HepG2 (cell line): ENCODE results near the gene PRKCZ. TPM values are rescaled to one million over a fixed set of nuclear protein-coding genes. Genes with fewer than 3 reads are reported as not detected.

Experiments
- ARNTL ChIP-seq: sonication (generic); formaldehyde crosslinking; IDR thresholded peaks from 2 replicates; pipeline ENCODE4 v1.4.0; 2020; ENCODE audit warnings: mild to moderate bottlenecking, missing genetic modification reagents
- ATF7-NPFF ChIP-seq: sonication (generic); formaldehyde crosslinking; IDR thresholded peaks from 2 replicates; pipeline ENCODE4 v1.8.1; 2023; ENCODE audit warnings: mild to moderate bottlenecking, low read depth, missing genetic modification reagents, moderate library complexity
- GATA4 ChIP-seq: sonication (generic); IDR thresholded peaks from 2 replicates; pipeline ENCODE4 v1.6.1; 2016; ENCODE audit warnings: antibody characterized with exemption, low read depth, borderline replicate concordance
- HHEX ChIP-seq: IDR thresholded peaks from 2 replicates; pipeline ENCODE4 v1.6.1; 2016; ENCODE audit warnings: control low read depth
- HNRNPLL ChIP-seq: fragments of 200-400 bp; formaldehyde crosslinking; IDR thresholded peaks from 2 replicates; pipeline ENCODE4 v1.6.1; 2017; ENCODE audit warnings: mild to moderate bottlenecking, low read depth, low read length; ENCODE audit not compliant: poor library complexity, severe bottlenecking
- IKZF1 ChIP-seq: fragments of 450-650 bp; IDR thresholded peaks from 2 replicates; pipeline ENCODE4 v1.7.1; 2016
- JUN ChIP-seq: sonication (generic); formaldehyde crosslinking; IDR thresholded peaks from 2 replicates; pipeline ENCODE4 v1.4.0; 2020; ENCODE audit warnings: mild to moderate bottlenecking, missing genetic modification reagents
- KLF11 ChIP-seq: IDR thresholded peaks from 2 replicates; pipeline ENCODE4 v1.6.1; 2016; ENCODE audit warnings: missing compliant biosample characterization
- MYPOP ChIP-seq: sonication (generic); formaldehyde crosslinking; IDR thresholded peaks from 2 replicates; pipeline ENCODE4 v1.8.1; 2023; ENCODE audit warnings: mild to moderate bottlenecking, moderate library complexity, missing genetic modification reagents
- SNRNP70 ChIP-seq: fragments of 200-400 bp; formaldehyde crosslinking; IDR thresholded peaks from 2 replicates; pipeline ENCODE4 v1.6.1; 2017; ENCODE audit warnings: mild to moderate bottlenecking, low read depth, low read length, moderate library complexity
- TCF12 ChIP-seq, 2 experiments: fragments of 450-650 bp in 1 of 2; sonication (generic) in 1 of 2; formaldehyde crosslinking in 1 of 2; IDR thresholded peaks; 2 replicates each; pipeline versions ENCODE4 v1.6.1 to v1.8.0; 2017 to 2022; ENCODE audit warnings: antibody characterized with exemption in 1 of 2, mild to moderate bottlenecking in 1 of 2, missing genetic modification reagents in 1 of 2, moderate library complexity in 1 of 2
- TRIM24 ChIP-seq: sonication (generic); formaldehyde crosslinking; IDR thresholded peaks from 2 replicates; pipeline ENCODE4 v1.8.0; 2022; ENCODE audit warnings: mild to moderate bottlenecking, missing genetic modification reagents
- WIZ ChIP-seq: sonication (generic); formaldehyde crosslinking; IDR thresholded peaks from 2 replicates; pipeline ENCODE4 v1.5.1; 2020; ENCODE audit warnings: mild to moderate bottlenecking, missing genetic modification reagents
- ZNF263 ChIP-seq: sonication (generic); formaldehyde crosslinking; IDR thresholded peaks from 2 replicates; pipeline ENCODE4 v1.4.0; 2020; ENCODE audit warnings: missing genetic modification reagents
- ZNF282 ChIP-seq: fragments of 450-650 bp; IDR thresholded peaks from 2 replicates; pipeline ENCODE4 v1.6.1; 2018; ENCODE audit not compliant: partially characterized antibody
- ZNF331 ChIP-seq: sonication (generic); formaldehyde crosslinking; IDR thresholded peaks from 2 replicates; pipeline ENCODE4 v1.4.0; 2020; ENCODE audit warnings: missing genetic modification reagents
- ZNF335 ChIP-seq: sonication (generic); formaldehyde crosslinking; IDR thresholded peaks from 2 replicates; pipeline ENCODE4 v1.4.0; 2020; ENCODE audit warnings: missing genetic modification reagents
- ZNF609 ChIP-seq: sonication (generic); formaldehyde crosslinking; IDR thresholded peaks from 2 replicates; pipeline ENCODE4 v1.4.0; 2020; ENCODE audit warnings: mild to moderate bottlenecking, missing genetic modification reagents, borderline replicate concordance
- ZNF674 ChIP-seq: sonication (generic); formaldehyde crosslinking; IDR thresholded peaks from 2 replicates; pipeline ENCODE4 v1.5.0; 2020; ENCODE audit warnings: low read depth, mild to moderate bottlenecking, missing genetic modification reagents
- ZNF724P ChIP-seq: sonication (generic); formaldehyde crosslinking; IDR thresholded peaks from 2 replicates; pipeline ENCODE4 v1.8.0; 2022; ENCODE audit warnings: missing genetic modification reagents, borderline replicate concordance
- ZNF776 ChIP-seq: sonication (generic); formaldehyde crosslinking; IDR thresholded peaks from 2 replicates; pipeline ENCODE4 v1.4.0; 2020; ENCODE audit warnings: mild to moderate bottlenecking, missing genetic modification reagents
- polyA plus RNA-seq, 8 experiments: library from polyadenylated mRNA; depleted of rRNA in 3 of 8; stranded (reverse) in 7 of 8; unstranded in 1 of 8; fragments of >200 nt; fragmentation: Illumina TruSeq in 4 of 8; extraction: Trizol in 4 of 8; gene quantifications; 2 replicates each; pipeline versions ENCODE4 v1.2.1 to v1.2.3, GENCODE V29; 2011 to 2016; ENCODE audit warnings: low read depth in 4 of 8, missing spikeins in 1 of 8, mixed read lengths in 1 of 8; ENCODE audit not compliant: insufficient read depth in 1 of 8
- total RNA-seq, 5 experiments: library from RNA; depleted of rRNA; stranded (reverse); fragments of >200 nt; fragmentation: Illumina TruSeq; extraction: Trizol; gene quantifications; 2 replicates each; pipeline ENCODE4 v1.2.3, GENCODE V29; 2016; ENCODE audit warnings: low read depth in 1 of 5
- TF ChIP-seq, protein P1 (sequence below): sonication (generic); formaldehyde crosslinking; IDR thresholded peaks from 2 replicates; pipeline ENCODE4 v1.4.0; 2020; ENCODE audit warnings: low read depth, mild to moderate bottlenecking, missing genetic modification reagents
- TF ChIP-seq, protein P2 (sequence below): IDR thresholded peaks from 2 replicates; pipeline ENCODE4 v1.6.1; 2016; ENCODE audit warnings: low read depth, control low read depth

The PRKCZ gene
- total and polyA plus RNA-seq, 2 of the 13 experiments (the other 11 are each of a cell fraction or from before 2014, with no cell fraction given): 34.7 to 85.2 TPM

DNA sequence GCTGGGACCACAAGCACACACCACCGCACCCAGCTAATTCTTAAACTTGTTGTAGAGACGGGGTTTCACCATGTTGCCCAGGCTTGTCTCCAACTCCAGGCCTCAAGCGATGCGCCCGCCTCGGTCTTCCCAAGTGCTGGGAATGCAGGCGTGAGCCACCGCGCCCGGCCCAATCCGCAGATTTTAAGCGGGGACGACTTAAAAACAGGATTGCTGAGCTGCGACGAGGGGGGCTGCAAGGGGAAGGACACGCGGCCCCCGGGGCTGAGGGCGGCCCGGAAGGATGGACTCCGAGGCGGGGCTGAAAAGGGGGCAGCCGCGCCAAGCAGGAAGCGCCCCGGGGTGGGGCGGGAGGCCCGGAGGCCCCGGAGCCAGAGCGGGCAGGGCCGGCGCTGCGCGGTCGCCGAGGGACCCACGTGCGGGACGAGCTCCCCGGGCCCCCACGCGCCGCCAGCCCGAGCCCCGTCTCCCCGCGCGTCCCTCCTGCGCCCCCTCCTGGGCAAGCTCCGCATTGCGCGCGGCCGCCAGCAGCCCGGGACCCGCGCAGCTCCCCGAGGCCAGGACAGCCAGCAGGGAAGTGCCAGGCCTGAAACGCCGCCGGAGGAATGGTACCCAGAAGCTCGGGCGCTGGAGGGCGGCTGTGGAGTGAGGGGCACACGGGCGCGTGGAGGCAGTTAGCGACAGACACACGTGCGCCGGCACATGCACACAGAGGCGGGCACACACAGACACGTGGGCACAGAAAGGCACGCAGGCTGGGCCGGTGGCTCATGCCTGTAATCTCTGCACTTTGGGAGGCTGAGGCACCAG is 5.5 kb upstream of the PRKCZ start (continued):
- TF ChIP-seq TCF12 (IDR thresholded peaks at IDR 0.05): no peak
- no peak for TF ChIP-seq TCF12 (CRISPR knock-in tag; IDR thresholded peaks at IDR 0.05)
- TF ChIP-seq MYPOP: no peak
- TF ChIP-seq, protein P1, sequence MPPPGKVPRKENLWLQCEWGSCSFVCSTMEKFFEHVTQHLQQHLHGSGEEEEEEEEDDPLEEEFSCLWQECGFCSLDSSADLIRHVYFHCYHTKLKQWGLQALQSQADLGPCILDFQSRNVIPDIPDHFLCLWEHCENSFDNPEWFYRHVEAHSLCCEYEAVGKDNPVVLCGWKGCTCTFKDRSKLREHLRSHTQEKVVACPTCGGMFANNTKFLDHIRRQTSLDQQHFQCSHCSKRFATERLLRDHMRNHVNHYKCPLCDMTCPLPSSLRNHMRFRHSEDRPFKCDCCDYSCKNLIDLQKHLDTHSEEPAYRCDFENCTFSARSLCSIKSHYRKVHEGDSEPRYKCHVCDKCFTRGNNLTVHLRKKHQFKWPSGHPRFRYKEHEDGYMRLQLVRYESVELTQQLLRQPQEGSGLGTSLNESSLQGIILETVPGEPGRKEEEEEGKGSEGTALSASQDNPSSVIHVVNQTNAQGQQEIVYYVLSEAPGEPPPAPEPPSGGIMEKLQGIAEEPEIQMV: no peak
- TF ChIP-seq ZNF724P (CRISPR knock-in tag): no peak
- no peak for TF ChIP-seq ZNF674 (CRISPR knock-in tag)
- no peak for TF ChIP-seq ARNTL (CRISPR knock-in tag)
- TF ChIP-seq IKZF1: no peak
- TF ChIP-seq SNRNP70: no peak
- no peak for TF ChIP-seq HHEX (CRISPR knock-in tag)
- TF ChIP-seq ZNF776: no peak
- no peak for TF ChIP-seq KLF11 (CRISPR knock-in tag)
- TF ChIP-seq ZNF263: no peak
- TF ChIP-seq ZNF282: no peak
- no peak for TF ChIP-seq ZNF335 (CRISPR knock-in tag)
- no peak for TF ChIP-seq WIZ (CRISPR knock-in tag)
- TF ChIP-seq ZNF331: no peak
- TF ChIP-seq ZNF609 (CRISPR knock-in tag): no peak
- TF ChIP-seq TRIM24: no peak
- TF ChIP-seq JUN (CRISPR knock-in tag): no peak
- no peak for TF ChIP-seq ATF7-NPFF (CRISPR knock-in tag)
- no peak for TF ChIP-seq GATA4
- TF ChIP-seq, protein P2, sequence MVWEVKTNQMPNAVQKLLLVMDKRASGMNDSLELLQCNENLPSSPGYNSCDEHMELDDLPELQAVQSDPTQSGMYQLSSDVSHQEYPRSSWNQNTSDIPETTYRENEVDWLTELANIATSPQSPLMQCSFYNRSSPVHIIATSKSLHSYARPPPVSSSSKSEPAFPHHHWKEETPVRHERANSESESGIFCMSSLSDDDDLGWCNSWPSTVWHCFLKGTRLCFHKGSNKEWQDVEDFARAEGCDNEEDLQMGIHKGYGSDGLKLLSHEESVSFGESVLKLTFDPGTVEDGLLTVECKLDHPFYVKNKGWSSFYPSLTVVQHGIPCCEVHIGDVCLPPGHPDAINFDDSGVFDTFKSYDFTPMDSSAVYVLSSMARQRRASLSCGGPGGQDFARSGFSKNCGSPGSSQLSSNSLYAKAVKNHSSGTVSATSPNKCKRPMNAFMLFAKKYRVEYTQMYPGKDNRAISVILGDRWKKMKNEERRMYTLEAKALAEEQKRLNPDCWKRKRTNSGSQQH: no peak
- TF ChIP-seq HNRNPLL: no peak
